ENCODE measurements around the gene CKB.
"Not testable (repeated sequence)": the region's sequence is repeated elsewhere in the genome, so short reads cannot be mapped to it uniquely, and the experiment has no call there.

Gene CKB

DNA sequence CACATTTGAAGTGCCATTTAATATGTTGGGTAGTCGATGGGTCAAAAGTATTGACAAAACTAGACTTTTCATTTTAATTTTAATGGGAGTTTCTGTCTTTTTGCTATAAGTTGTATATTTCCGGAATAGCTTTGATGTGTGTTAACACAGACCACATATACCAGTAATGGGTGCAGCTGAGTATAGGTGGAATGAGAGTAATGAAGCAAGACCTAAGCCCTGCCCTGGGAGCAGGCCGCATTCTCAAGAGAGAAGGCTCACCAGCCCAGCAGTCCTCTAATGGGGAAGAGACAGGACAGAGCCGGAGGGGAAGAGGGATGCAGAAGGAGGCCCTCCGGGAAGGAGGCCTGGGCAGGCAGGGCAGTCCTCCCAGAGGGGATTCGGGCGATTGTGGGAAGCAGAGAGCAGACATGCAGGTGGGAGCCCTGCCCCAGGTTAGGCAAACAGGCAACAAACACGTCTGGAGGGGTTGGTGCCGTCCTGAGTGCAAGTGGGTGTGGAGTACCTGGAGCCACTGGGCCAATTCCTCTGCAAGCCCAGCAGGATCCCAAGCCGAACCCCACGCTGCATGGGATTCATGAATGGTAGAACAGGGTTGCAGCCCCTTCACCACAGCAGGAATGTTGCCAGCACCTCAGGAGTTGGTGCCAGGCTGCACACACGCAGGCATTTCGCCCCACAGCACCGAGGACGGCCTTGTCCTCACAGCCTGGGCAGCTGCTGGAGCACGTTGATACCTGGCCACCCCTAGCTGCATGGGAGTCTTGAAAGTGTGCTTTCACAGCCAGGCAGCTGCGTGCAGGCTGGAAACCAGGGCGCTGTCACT is 7.8 kb downstream of the CKB start:
- DNase-seq (ENCODE audit: low read depth) = no peak
- no peak overlapping the region for H3K4me3 ChIP-seq (ENCODE audit: control insufficient read depth, low read depth, low read length)
- TF ChIP-seq CTCF (conservative IDR thresholded peaks at IDR 0.05; ENCODE audit: control insufficient read depth, insufficient read depth, low read depth, low read length) = no peak

- TF ChIP-seq CTCF (conservative IDR thresholded peaks at IDR 0.05; ENCODE audit: control insufficient read depth, insufficient read depth, low read depth, low read length) = no peak
- no peak overlapping the region for H3K4me3 ChIP-seq (ENCODE audit: control insufficient read depth, low read depth, low read length)
- peak; percentile 80 for DNase-seq (ENCODE audit: low read depth)
These were observed 9.7 kb downstream of the CKB start for GRCh38 chr14:103512701-103513611.

DNA sequence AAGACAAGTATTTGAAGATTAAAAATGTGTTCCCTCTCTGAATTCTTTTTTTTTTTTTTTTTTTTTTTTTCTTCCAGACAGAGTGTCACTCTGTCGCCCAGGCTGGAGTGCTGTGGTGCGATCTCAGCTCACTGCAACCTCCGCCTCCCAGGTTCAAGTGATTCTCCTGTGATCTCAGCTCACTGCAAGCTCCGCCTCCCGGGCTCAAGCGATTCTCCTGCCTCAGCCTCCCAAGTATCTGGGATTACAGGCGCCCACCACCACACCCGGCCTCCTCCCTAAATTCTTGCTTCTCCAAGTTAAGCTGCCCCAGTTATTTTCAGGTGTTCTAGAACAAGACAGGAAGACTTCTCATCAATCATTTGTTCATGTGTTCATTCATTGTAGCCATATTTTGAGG is 10.4 kb downstream of the CKB start:
- H3K4me3 ChIP-seq (ENCODE audit: control insufficient read depth, low read depth, low read length); DNase-seq (ENCODE audit: low read depth): not testable (repeated sequence)

- no peak for DNase-seq (ENCODE audit: low read depth)
- H3K4me3 ChIP-seq (ENCODE audit: control insufficient read depth, low read depth, low read length) = no peak overlapping the region
- no peak for TF ChIP-seq CTCF (conservative IDR thresholded peaks at IDR 0.05; ENCODE audit: control insufficient read depth, insufficient read depth, low read depth, low read length)
These were observed 11.6 kb downstream of the CKB start for GRCh38 chr14:103510724-103511693.

- no peak overlapping the region for H3K4me3 ChIP-seq (ENCODE audit: control insufficient read depth, low read depth, low read length)
- no peak for TF ChIP-seq CTCF (conservative IDR thresholded peaks at IDR 0.05; ENCODE audit: control insufficient read depth, insufficient read depth, low read depth, low read length)
- no peak for DNase-seq (ENCODE audit: low read depth)
These were observed 12.5 kb downstream of the CKB start for GRCh38 chr14:103509864-103510723.

- TF ChIP-seq CTCF (conservative IDR thresholded peaks at IDR 0.05; ENCODE audit: control insufficient read depth, insufficient read depth, low read depth, low read length) = no peak
- DNase-seq (ENCODE audit: low read depth) = no peak
- no peak overlapping the region for H3K4me3 ChIP-seq (ENCODE audit: control insufficient read depth, low read depth, low read length)
These were observed 13.9 kb downstream of the CKB start for GRCh38 chr14:103508521-103509329.
